Rectal smooth muscle tissue (tissue), 1 donor: ENCODE data around the gene STK32C.
"Not testable (repeated sequence)": the region's sequence is repeated elsewhere in the genome, so short reads cannot be mapped to it uniquely, and the experiment has no call there.

Experiments
- H3K27ac ChIP-seq: one replicate; pipeline ENCODE4 v1.7.0; 2013; ENCODE audit warnings: low read depth, low read length, inconsistent platforms
- H3K27me3 ChIP-seq: one replicate; pipeline ENCODE4 v1.7.0; 2013; ENCODE audit warnings: low read length; ENCODE audit not compliant: control insufficient read depth, insufficient read depth
- H3K36me3 ChIP-seq: one replicate; pipeline ENCODE4 v1.7.0; 2013; ENCODE audit warnings: low read length; ENCODE audit not compliant: control insufficient read depth, insufficient read depth
- H3K4me1 ChIP-seq: one replicate; pipeline ENCODE4 v1.7.0; 2013; ENCODE audit warnings: low read length; ENCODE audit not compliant: control insufficient read depth, insufficient read depth
- H3K4me3 ChIP-seq: one replicate; pipeline ENCODE4 v1.7.0; 2013; ENCODE audit warnings: low read length
- H3K9ac ChIP-seq: one replicate; pipeline ENCODE4 v1.7.0; 2013; ENCODE audit warnings: low read length

The STK32C gene

GRCh38 chr10:132167976-132168375 is 139.8 kb downstream of the STK32C start:
- Histone ChIP-seq H3K27ac (no peak overlapping the region), H3K4me3 (no peak overlapping the region), H3K27me3 (no peaks in the 10 kb centered on the region), H3K36me3 (no peaks in the 10 kb centered on the region), H3K9ac (no peak overlapping the region), H3K4me1 (no peaks in the 10 kb centered on the region)

- Histone ChIP-seq H3K4me1 (no peaks in the 10 kb centered on the region), H3K27me3 (no peaks in the 10 kb centered on the region), H3K27ac (no peak overlapping the region), H3K36me3 (no peaks in the 10 kb centered on the region), H3K4me3 (no peak overlapping the region), H3K9ac (no peak overlapping the region)
Observed at GRCh38 chr10:132167041-132167674, 140.6 kb downstream of the STK32C start.

GRCh38 chr10:132166216-132166950 is 141.4 kb downstream of the STK32C start:
- no peaks in the 10 kb centered on the region for H3K4me1 ChIP-seq
- no peaks in the 10 kb centered on the region for H3K27me3 ChIP-seq
- no peak overlapping the region for H3K4me3 ChIP-seq
- no peaks in the 10 kb centered on the region for H3K36me3 ChIP-seq
- no peak overlapping the region for H3K9ac ChIP-seq
- no peak overlapping the region for H3K27ac ChIP-seq

GRCh38 chr10:132165416-132165980 is 142.3 kb downstream of the STK32C start:
- Histone ChIP-seq H3K4me1 (no peaks in the 10 kb centered on the region), H3K27ac (no peak overlapping the region), H3K36me3 (no peaks in the 10 kb centered on the region), H3K9ac (no peak overlapping the region), H3K27me3 (no peaks in the 10 kb centered on the region), H3K4me3 (no peak overlapping the region)

GRCh38 chr10:132164761-132165278 is 142.9 kb downstream of the STK32C start:
- no peak overlapping the region for H3K9ac ChIP-seq
- H3K4me1 ChIP-seq, result no peaks in the 10 kb centered on the region
- H3K27ac ChIP-seq, result no peak overlapping the region
- H3K27me3 ChIP-seq, result no peaks in the 10 kb centered on the region
- no peaks in the 10 kb centered on the region for H3K36me3 ChIP-seq
- H3K4me3 ChIP-seq, result no peak overlapping the region

GRCh38 chr10:132163826-132164515 is 143.8 kb downstream of the STK32C start:
- no peaks in the 10 kb centered on the region for H3K27me3 ChIP-seq
- H3K36me3 ChIP-seq, result no peaks in the 10 kb centered on the region
- no peak overlapping the region for H3K9ac ChIP-seq
- no peak overlapping the region for H3K27ac ChIP-seq
- H3K4me3 ChIP-seq, result no peak overlapping the region
- H3K4me1 ChIP-seq, result no peaks in the 10 kb centered on the region

- Histone ChIP-seq H3K4me1 (no peaks in the 10 kb centered on the region), H3K27ac (no peak overlapping the region), H3K4me3 (no peak overlapping the region), H3K9ac (no peak overlapping the region), H3K27me3 (no peaks in the 10 kb centered on the region), H3K36me3 (no peaks in the 10 kb centered on the region)
Observed at GRCh38 chr10:132163278-132163765, 144.4 kb downstream of the STK32C start.

GRCh38 chr10:132162590-132163277 is 145.0 kb downstream of the STK32C start:
- no peak overlapping the region for H3K4me3 ChIP-seq
- no peak overlapping the region for H3K9ac ChIP-seq
- H3K27ac ChIP-seq, result no peak overlapping the region
- H3K4me1 ChIP-seq, result no peaks in the 10 kb centered on the region
- no peaks in the 10 kb centered on the region for H3K27me3 ChIP-seq
- H3K36me3 ChIP-seq, result no peaks in the 10 kb centered on the region

GRCh38 chr10:132162021-132162531 is 145.7 kb downstream of the STK32C start:
- Histone ChIP-seq H3K36me3 (no peaks in the 10 kb centered on the region), H3K4me1 (no peaks in the 10 kb centered on the region), H3K4me3 (no peak overlapping the region), H3K9ac (no peak overlapping the region), H3K27ac (no peak overlapping the region), H3K27me3 (no peaks in the 10 kb centered on the region)

- H3K9ac ChIP-seq, H3K27me3 ChIP-seq, H3K4me3 ChIP-seq, H3K4me1 ChIP-seq, H3K36me3 ChIP-seq, H3K27ac ChIP-seq: not testable (repeated sequence)
Observed at GRCh38 chr10:132160834-132161622, 146.7 kb downstream of the STK32C start.

- not testable (repeated sequence) for H3K27me3 ChIP-seq, H3K4me3 ChIP-seq
Observed at GRCh38 chr10:132160231-132160630, 147.5 kb downstream of the STK32C start.

More at GRCh38 chr10:132160231-132160630, 147.5 kb downstream of the STK32C start:
- H3K36me3 ChIP-seq, H3K9ac ChIP-seq, H3K27ac ChIP-seq, H3K4me1 ChIP-seq: not testable (repeated sequence)
